ENCODE data around the gene HMX1. TPM values are rescaled to one million over a fixed set of nuclear protein-coding genes. Genes with fewer than 3 reads are reported as not detected.

The HMX1 gene
- total RNA-seq, 6 experiments from 2014 or later: not detected

DNA sequence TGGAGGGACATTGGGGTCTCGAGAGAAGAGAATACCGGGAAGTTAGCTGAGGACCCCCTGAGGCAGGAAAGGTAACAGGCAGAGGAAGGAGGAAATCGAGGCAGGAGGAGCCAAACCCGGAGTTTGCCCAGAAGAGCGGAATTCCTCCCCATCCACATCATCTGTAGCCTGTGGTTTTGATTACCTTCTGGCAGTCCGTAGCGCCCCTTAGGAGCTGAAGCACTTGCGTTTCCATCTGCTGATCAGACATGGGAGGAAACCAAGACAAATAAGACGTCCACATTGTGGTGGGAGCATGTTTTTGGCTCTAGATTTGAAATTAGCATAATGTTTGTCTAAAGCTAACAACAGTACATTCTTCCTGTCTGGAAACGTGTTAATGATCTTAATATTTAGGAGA is 26.8 kb upstream of the HMX1 start:
- TF ChIP-seq, protein P1, sequence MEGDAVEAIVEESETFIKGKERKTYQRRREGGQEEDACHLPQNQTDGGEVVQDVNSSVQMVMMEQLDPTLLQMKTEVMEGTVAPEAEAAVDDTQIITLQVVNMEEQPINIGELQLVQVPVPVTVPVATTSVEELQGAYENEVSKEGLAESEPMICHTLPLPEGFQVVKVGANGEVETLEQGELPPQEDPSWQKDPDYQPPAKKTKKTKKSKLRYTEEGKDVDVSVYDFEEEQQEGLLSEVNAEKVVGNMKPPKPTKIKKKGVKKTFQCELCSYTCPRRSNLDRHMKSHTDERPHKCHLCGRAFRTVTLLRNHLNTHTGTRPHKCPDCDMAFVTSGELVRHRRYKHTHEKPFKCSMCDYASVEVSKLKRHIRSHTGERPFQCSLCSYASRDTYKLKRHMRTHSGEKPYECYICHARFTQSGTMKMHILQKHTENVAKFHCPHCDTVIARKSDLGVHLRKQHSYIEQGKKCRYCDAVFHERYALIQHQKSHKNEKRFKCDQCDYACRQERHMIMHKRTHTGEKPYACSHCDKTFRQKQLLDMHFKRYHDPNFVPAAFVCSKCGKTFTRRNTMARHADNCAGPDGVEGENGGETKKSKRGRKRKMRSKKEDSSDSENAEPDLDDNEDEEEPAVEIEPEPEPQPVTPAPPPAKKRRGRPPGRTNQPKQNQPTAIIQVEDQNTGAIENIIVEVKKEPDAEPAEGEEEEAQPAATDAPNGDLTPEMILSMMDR (IDR thresholded peaks at IDR 0.05): no peak
- TF ChIP-seq POLR2A (IDR thresholded peaks at IDR 0.05): no peak
- peaks cover 0 to 6% (median 0%) of the 10 kb centered on the region in 4 donors for H3K9me3 ChIP-seq
- peaks cover under 1 to 5% of the 10 kb centered on the region in 2 donors for H3K27me3 ChIP-seq
- 32% methylated on average over 8 of the region's 10 CpGs for WGBS (ENCODE audit: insufficient coverage, low coverage, low lambda C conversion rate, missing lambda C conversion rate)
- H3K36me3 ChIP-seq: no peaks in the 10 kb centered on the region
- H3K27ac ChIP-seq: no peak overlapping the region
- ATAC-seq (no peak), DNase-seq (no peak)
- intact Hi-C loops (cut with DNase I): no loop called here
- no peak overlapping the region for H3K4me3 ChIP-seq
- peaks cover 0 to 3% (median 0%) of the 10 kb centered on the region in 4 donors for H3K4me1 ChIP-seq

GRCh38 chr4:8897251-8898167 is 25.9 kb upstream of the HMX1 start:
- no peaks in the 10 kb centered on the region for H3K36me3 ChIP-seq
- WGBS (ENCODE audit: insufficient coverage, low coverage, low lambda C conversion rate, missing lambda C conversion rate): 29% methylated on average over 14 of the region's 15 CpGs
- H3K4me3 ChIP-seq: no peak overlapping the region
- TF ChIP-seq, protein P1 (IDR thresholded peaks at IDR 0.05): no peak
- no peak overlapping the region for H3K27ac ChIP-seq
- intact Hi-C loops (cut with DNase I): no loop called here
- peaks cover 0 to 3% (median 0%) of the 10 kb centered on the region in 4 donors for H3K4me1 ChIP-seq
- no peak for ATAC-seq
- H3K9me3 ChIP-seq: peaks cover 0 to 6% (median 0%) of the 10 kb centered on the region in 4 donors
- no peak for DNase-seq
- H3K27me3 ChIP-seq: peaks cover 5 to 10% of the 10 kb centered on the region in 2 donors

GRCh38 chr4:8896506-8896905 is 24.9 kb upstream of the HMX1 start:
- no peak overlapping the region for H3K4me3 ChIP-seq
- peaks cover 0 to 3% (median 0%) of the 10 kb centered on the region in 4 donors for H3K4me1 ChIP-seq
- peaks cover 5 to 10% of the 10 kb centered on the region in 2 donors for H3K27me3 ChIP-seq
- TF ChIP-seq, protein P1 (IDR thresholded peaks at IDR 0.05): no peak
- TF ChIP-seq POLR2A (IDR thresholded peaks at IDR 0.05): no peak
- ATAC-seq: no peak
- 32% methylated on average over 4 of the region's 5 CpGs for WGBS (ENCODE audit: insufficient coverage, low coverage, low lambda C conversion rate, missing lambda C conversion rate)
- H3K27ac ChIP-seq: no peak overlapping the region
- no peaks in the 10 kb centered on the region for H3K9me3 ChIP-seq
- H3K36me3 ChIP-seq: no peaks in the 10 kb centered on the region
- intact Hi-C loops (cut with DNase I): no loop called here
- DNase-seq: no peak

- intact Hi-C loops (cut with DNase I): no loop called here
- Histone ChIP-seq H3K27ac (no peak overlapping the region), H3K36me3 (no peaks in the 10 kb centered on the region), H3K9me3 (no peaks in the 10 kb centered on the region), H3K4me1 (peaks cover 0 to 3% (median 0%) of the 10 kb centered on the region in 4 donors), H3K27me3 (peaks cover 5 to 10% of the 10 kb centered on the region in 2 donors), H3K4me3 (no peak overlapping the region)
- TF ChIP-seq POLR2A (IDR thresholded peaks at IDR 0.05): no peak
- TF ChIP-seq, protein P1 (IDR thresholded peaks at IDR 0.05): no peak
- ATAC-seq (no peak), DNase-seq (no peak)
- WGBS (ENCODE audit: insufficient coverage, low coverage, low lambda C conversion rate, missing lambda C conversion rate): 61% methylated on average over 3 of the region's 10 CpGs
Observed at GRCh38 chr4:8896071-8896470, 24.4 kb upstream of the HMX1 start.
